Neural cell (in vitro differentiated cells): ENCODE measurements around the gene ZBTB8A. TPM values are rescaled to one million over a fixed set of nuclear protein-coding genes. Genes with fewer than 3 reads are reported as not detected.

Source experiments
- H2AFZ ChIP-seq: fragments of 200-600, 300-800 bp; sonication (generic), shearing (Covaris generic); 2 replicates; pipeline ENCODE4 v1.6.0; 2014; ENCODE audit warnings: low read depth, mild to moderate bottlenecking, antibody characterized with exemption, low read length, moderate library complexity
- H3F3A ChIP-seq: fragments of 200-600 bp; shearing (Covaris generic); 2 replicates; pipeline ENCODE4 v1.6.1; 2016; ENCODE audit warnings: mild to moderate bottlenecking, moderate library complexity, mixed read lengths, antibody characterized with exemption, low read length; ENCODE audit not compliant: insufficient read depth, poor library complexity, severe bottlenecking
- H3K27ac ChIP-seq: fragments of 200-600, 300-800 bp; sonication (generic), shearing (Covaris generic); 2 replicates; pipeline ENCODE4 v1.5.1; 2014; ENCODE audit warnings: mild to moderate bottlenecking, low read length, moderate library complexity
- H3K27me3 ChIP-seq: fragments of 300-800, 200-600 bp; sonication (generic), shearing (Covaris generic); 2 replicates; pipeline ENCODE4 v1.6.0; 2014; ENCODE audit warnings: mild to moderate bottlenecking, low read depth, low read length, moderate library complexity; ENCODE audit not compliant: insufficient read depth
- H3K36me3 ChIP-seq: fragments of 300-800, 200-600 bp; sonication (generic), shearing (Covaris generic); 2 replicates; pipeline ENCODE4 v1.5.1; 2014; ENCODE audit warnings: mild to moderate bottlenecking, antibody characterized with exemption, low read length, moderate library complexity; ENCODE audit not compliant: insufficient read depth
- H3K4me2 ChIP-seq: fragments of 300-800, 200-600 bp; sonication (generic), shearing (Covaris generic); 2 replicates; pipeline ENCODE4 v1.6.0; 2014; ENCODE audit warnings: mild to moderate bottlenecking, low read length
- H3K4me3 ChIP-seq: fragments of 300-800, 200-600 bp; sonication (generic), shearing (Covaris generic); 2 replicates; pipeline ENCODE4 v1.5.1; 2014; ENCODE audit warnings: mild to moderate bottlenecking, low read length, moderate library complexity
- H3K79me2 ChIP-seq: fragments of 200-600 bp; shearing (Covaris generic); replicated peaks from 2 replicates; pipeline ENCODE4 v1.6.0; 2014; ENCODE audit warnings: mild to moderate bottlenecking, low read length, moderate library complexity; ENCODE audit not compliant: insufficient read depth
- H3K9ac ChIP-seq: fragments of 300-800, 200-600 bp; sonication (generic), shearing (Covaris generic); 2 replicates; pipeline ENCODE4 v1.6.1; 2016; ENCODE audit warnings: mild to moderate bottlenecking, low read length, mixed read lengths
- H3K9me2 ChIP-seq: fragments of 200-600 bp; shearing (Covaris generic); 2 replicates; pipeline ENCODE4 v1.6.1; 2016; ENCODE audit warnings: mild to moderate bottlenecking, low read length, mixed read lengths; ENCODE audit not compliant: insufficient read depth
- H3K9me3 ChIP-seq: fragments of 200-600, 300-800 bp; sonication (generic), shearing (Covaris generic); 2 replicates; pipeline ENCODE4 v1.6.1; 2016; ENCODE audit warnings: mild to moderate bottlenecking, mixed run types, low read length, moderate library complexity, mixed read lengths
- H4K20me1 ChIP-seq: fragments of 200-600 bp; shearing (Covaris generic); 2 replicates; pipeline ENCODE4 v1.6.1; 2016; ENCODE audit warnings: mild to moderate bottlenecking, mixed run types; ENCODE audit not compliant: insufficient read depth
- CTCF ChIP-seq: fragments of 450-650 bp; IDR thresholded peaks from 2 replicates; pipeline ENCODE4 v1.5.1; 2014; ENCODE audit warnings: antibody characterized with exemption, mild to moderate bottlenecking, moderate library complexity; ENCODE audit not compliant: poor library complexity, severe bottlenecking
- EP300 ChIP-seq: fragments of 450-650 bp; conservative IDR thresholded peaks from 2 replicates; pipeline ENCODE4 v1.6.1; 2014; ENCODE audit warnings: antibody characterized with exemption, mild to moderate bottlenecking, moderate library complexity; ENCODE audit not compliant: poor library complexity, severe bottlenecking
- EZH2 ChIP-seq: fragments of 200-600, 300-800 bp; shearing (Covaris generic), sonication (generic); IDR thresholded peaks from 2 replicates; pipeline ENCODE4 v1.6.1; 2014; ENCODE audit warnings: antibody characterized with exemption, low read length, borderline replicate concordance, mild to moderate bottlenecking; ENCODE audit not compliant: insufficient read depth, poor library complexity, severe bottlenecking
- MXI1 ChIP-seq: fragments of 450-650 bp; conservative IDR thresholded peaks from 2 replicates; pipeline ENCODE4 v1.6.1; 2014; ENCODE audit warnings: antibody characterized with exemption, mild to moderate bottlenecking; ENCODE audit not compliant: poor library complexity, severe bottlenecking
- POLR2AphosphoS5 ChIP-seq: IDR thresholded peaks from 2 replicates; pipeline ENCODE4 v1.6.1; 2012
- RAD21 ChIP-seq: fragments of 450-650 bp; conservative IDR thresholded peaks from 2 replicates; pipeline ENCODE4 v1.6.1; 2014; ENCODE audit warnings: antibody characterized with exemption, mild to moderate bottlenecking, moderate library complexity
- SMC3 ChIP-seq: fragments of 450-650 bp; conservative IDR thresholded peaks from 2 replicates; pipeline ENCODE4 v1.6.1; 2014; ENCODE audit warnings: antibody characterized with exemption, mild to moderate bottlenecking, moderate library complexity; ENCODE audit not compliant: poor library complexity
- TAF1 ChIP-seq: IDR thresholded peaks from 2 replicates; pipeline ENCODE4 v1.6.1; 2012; ENCODE audit warnings: low read depth
- polyA plus RNA-seq: library from polyadenylated mRNA; depleted of rRNA; stranded (reverse); fragments of >200 nt; gene quantifications from 2 replicates; pipeline ENCODE4 v1.2.3, GENCODE V29; 2014
- TF ChIP-seq, protein P1 (sequence below): IDR thresholded peaks from 2 replicates; pipeline ENCODE4 v1.6.1; 2012; ENCODE audit warnings: borderline replicate concordance

The ZBTB8A gene
- polyA plus RNA-seq, 1 donor from 2014 or later, result 10.1 TPM

GRCh38 chr1:32509939-32510338, 29.3 kb upstream of the ZBTB8A start:
- no peak overlapping the region for H3K4me3 ChIP-seq
- no peaks in the 10 kb centered on the region for H3K9me3 ChIP-seq
- H3K9me2 ChIP-seq, result no peaks in the 10 kb centered on the region
- H3K27ac ChIP-seq, result no peak overlapping the region
- H3K9ac ChIP-seq, result no peak overlapping the region
- no peaks in the 10 kb centered on the region for H3K27me3 ChIP-seq
- H4K20me1 ChIP-seq, result no peaks in the 10 kb centered on the region
- no peaks in the 10 kb centered on the region for H3K36me3 ChIP-seq
- TF ChIP-seq EZH2, result no peak
- no peak for TF ChIP-seq SMC3
- TF ChIP-seq MXI1, result no peak
- no peak for TF ChIP-seq TAF1
- no peak for TF ChIP-seq RAD21
- no peak for TF ChIP-seq EP300
- TF ChIP-seq POLR2AphosphoS5, result no peak
- no peak for TF ChIP-seq CTCF
- TF ChIP-seq, protein P1, sequence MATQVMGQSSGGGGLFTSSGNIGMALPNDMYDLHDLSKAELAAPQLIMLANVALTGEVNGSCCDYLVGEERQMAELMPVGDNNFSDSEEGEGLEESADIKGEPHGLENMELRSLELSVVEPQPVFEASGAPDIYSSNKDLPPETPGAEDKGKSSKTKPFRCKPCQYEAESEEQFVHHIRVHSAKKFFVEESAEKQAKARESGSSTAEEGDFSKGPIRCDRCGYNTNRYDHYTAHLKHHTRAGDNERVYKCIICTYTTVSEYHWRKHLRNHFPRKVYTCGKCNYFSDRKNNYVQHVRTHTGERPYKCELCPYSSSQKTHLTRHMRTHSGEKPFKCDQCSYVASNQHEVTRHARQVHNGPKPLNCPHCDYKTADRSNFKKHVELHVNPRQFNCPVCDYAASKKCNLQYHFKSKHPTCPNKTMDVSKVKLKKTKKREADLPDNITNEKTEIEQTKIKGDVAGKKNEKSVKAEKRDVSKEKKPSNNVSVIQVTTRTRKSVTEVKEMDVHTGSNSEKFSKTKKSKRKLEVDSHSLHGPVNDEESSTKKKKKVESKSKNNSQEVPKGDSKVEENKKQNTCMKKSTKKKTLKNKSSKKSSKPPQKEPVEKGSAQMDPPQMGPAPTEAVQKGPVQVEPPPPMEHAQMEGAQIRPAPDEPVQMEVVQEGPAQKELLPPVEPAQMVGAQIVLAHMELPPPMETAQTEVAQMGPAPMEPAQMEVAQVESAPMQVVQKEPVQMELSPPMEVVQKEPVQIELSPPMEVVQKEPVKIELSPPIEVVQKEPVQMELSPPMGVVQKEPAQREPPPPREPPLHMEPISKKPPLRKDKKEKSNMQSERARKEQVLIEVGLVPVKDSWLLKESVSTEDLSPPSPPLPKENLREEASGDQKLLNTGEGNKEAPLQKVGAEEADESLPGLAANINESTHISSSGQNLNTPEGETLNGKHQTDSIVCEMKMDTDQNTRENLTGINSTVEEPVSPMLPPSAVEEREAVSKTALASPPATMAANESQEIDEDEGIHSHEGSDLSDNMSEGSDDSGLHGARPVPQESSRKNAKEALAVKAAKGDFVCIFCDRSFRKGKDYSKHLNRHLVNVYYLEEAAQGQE, result no peak
- H3K4me2 ChIP-seq, result no peak overlapping the region
- H2AFZ ChIP-seq, result no peak overlapping the region
- no peaks in the 10 kb centered on the region for H3K79me2 ChIP-seq
- H3F3A ChIP-seq, result no peaks in the 10 kb centered on the region

- no peak overlapping the region for H3K4me2 ChIP-seq
- H3K27me3 ChIP-seq, result no peaks in the 10 kb centered on the region
- no peaks in the 10 kb centered on the region for H3F3A ChIP-seq
- H3K4me3 ChIP-seq, result no peak overlapping the region
- no peaks in the 10 kb centered on the region for H3K36me3 ChIP-seq
- TF ChIP-seq SMC3, result no peak
- TF ChIP-seq RAD21, result no peak
- TF ChIP-seq CTCF, result no peak
- no peak for TF ChIP-seq MXI1
- TF ChIP-seq EZH2, result no peak
- TF ChIP-seq POLR2AphosphoS5, result no peak
- TF ChIP-seq, protein P1, result no peak
- TF ChIP-seq EP300, result no peak
- no peak for TF ChIP-seq TAF1
- H3K9me2 ChIP-seq, result no peaks in the 10 kb centered on the region
- no peaks in the 10 kb centered on the region for H3K9me3 ChIP-seq
- no peak overlapping the region for H3K27ac ChIP-seq
- no peak overlapping the region for H2AFZ ChIP-seq
- H3K79me2 ChIP-seq, result no peaks in the 10 kb centered on the region
- H4K20me1 ChIP-seq, result no peaks in the 10 kb centered on the region
- H3K9ac ChIP-seq, result no peak overlapping the region
Observed at GRCh38 chr1:32516402-32516801, 22.8 kb upstream of the ZBTB8A start.
